ENCODE data around the gene POLRMT.

The POLRMT gene

DNA sequence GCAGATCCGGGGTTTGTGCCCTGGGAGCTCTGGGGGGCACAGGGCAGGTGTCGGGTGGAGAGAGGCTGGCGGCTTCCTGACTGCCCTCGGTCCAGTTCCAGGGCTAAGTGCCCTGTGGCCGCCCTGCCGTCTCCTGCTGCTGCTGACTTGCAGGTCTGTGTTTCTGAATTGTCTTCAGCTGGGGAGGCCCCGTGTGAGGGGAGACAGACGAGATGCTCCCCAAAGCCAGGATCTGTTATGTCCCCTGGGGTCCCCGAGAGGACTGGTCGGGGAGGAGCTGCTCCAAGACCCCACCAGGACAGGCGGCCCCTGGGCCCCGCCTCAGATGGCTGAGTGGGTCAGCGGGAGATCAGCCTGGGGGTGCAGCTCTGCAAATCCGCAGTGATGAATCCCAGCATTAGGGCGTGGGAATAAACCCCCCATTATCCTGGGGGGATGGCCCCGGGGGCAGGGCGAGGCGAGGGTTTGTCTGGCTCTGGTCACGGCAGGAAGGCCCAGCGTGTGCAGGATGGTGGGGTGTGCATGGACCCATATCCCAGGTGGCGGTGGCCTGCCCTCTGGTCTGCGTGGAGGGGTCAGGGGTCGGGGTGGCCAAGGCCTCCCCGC, 39.0 kb downstream of the POLRMT start:
- Histone ChIP-seq H3K9ac (ENCODE audit: low read depth, low read length) (no peak overlapping the region), H3K27me3 (ENCODE audit: insufficient read depth, low read length) (peaks cover 39% of the 10 kb centered on the region)

DNA sequence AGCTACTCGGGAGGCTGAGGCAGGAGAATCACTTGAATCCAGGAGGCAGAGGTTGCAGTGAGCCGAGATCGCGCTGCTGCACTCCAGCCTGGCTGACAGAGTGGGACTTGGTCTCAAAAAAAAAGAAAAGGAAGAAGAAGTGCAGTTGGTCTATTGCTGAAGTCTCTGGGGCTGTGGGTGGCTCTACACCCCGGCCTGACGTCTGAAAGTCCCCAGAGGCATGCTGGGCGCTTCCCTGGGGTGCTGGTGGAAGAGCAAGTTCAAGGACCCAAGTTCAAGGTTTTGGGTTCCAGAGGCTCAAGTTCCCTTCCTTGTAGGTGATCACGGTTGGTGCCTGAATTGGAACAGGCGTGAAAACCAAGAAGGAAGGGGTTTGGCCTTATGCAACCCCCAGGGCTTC, 39.8 kb downstream of the POLRMT start:
- Histone ChIP-seq H3K9me3 (ENCODE audit: insufficient read depth, low read depth, low read length) (no peaks in the 10 kb centered on the region), H3K4me1 (ENCODE audit: insufficient read depth, low read length) (no peaks in the 10 kb centered on the region), H3K4me3 (ENCODE audit: low read length) (no peak overlapping the region), H3K36me3 (ENCODE audit: insufficient read depth, low read length) (no peaks in the 10 kb centered on the region), H3K27ac (ENCODE audit: low read depth, low read length) (no peak overlapping the region), H3K9ac (ENCODE audit: low read depth, low read length) (no peak overlapping the region), H3K27me3 (ENCODE audit: insufficient read depth, low read length) (peaks cover 47% of the 10 kb centered on the region)
- 82% methylated on average over 9 of the region's 9 CpGs for whole genome bisulfite sequencing

More for the DNA sequence above, 39.0 kb downstream of the POLRMT start:
- Histone ChIP-seq H3K36me3 (ENCODE audit: insufficient read depth, low read length) (no peaks in the 10 kb centered on the region), H3K27ac (ENCODE audit: low read depth, low read length) (no peak overlapping the region), H3K9me3 (ENCODE audit: insufficient read depth, low read depth, low read length) (no peaks in the 10 kb centered on the region), H3K4me3 (ENCODE audit: low read length) (no peak overlapping the region), H3K4me1 (ENCODE audit: insufficient read depth, low read length) (no peaks in the 10 kb centered on the region)
- 91% methylated on average over 24 of the region's 24 CpGs for WGBS

DNA sequence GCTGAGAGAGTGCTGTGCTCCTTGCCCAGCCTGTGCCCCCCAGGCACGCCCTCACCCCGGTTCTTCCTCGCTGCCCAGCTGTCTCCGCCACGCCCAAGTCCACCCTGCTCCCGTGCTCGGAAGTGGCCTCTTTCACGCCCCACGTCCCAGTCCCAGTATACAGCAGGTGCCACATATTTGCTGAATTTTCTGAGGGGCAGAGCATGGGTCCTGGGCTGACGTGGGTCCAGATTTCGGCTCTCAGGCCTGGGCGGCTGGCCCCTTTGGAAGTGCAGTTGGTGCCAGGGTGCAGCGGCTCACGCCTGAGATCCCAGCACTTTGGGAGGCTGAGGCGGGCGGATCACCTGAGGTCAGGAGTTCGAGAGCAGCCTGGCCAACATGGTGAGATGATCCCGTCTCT, 40.3 kb downstream of the POLRMT start:
- H3K27ac ChIP-seq (ENCODE audit: low read depth, low read length), result no peak overlapping the region
- no peaks in the 10 kb centered on the region for H3K9me3 ChIP-seq (ENCODE audit: insufficient read depth, low read depth, low read length)
- H3K9ac ChIP-seq (ENCODE audit: low read depth, low read length), result no peak overlapping the region
- H3K4me3 ChIP-seq (ENCODE audit: low read length), result no peak overlapping the region
- WGBS, result 90% methylated on average over 18 of the region's 18 CpGs
- peaks cover 52% of the 10 kb centered on the region for H3K27me3 ChIP-seq (ENCODE audit: insufficient read depth, low read length)
- H3K36me3 ChIP-seq (ENCODE audit: insufficient read depth, low read length), result no peaks in the 10 kb centered on the region
- H3K4me1 ChIP-seq (ENCODE audit: insufficient read depth, low read length), result no peaks in the 10 kb centered on the region

DNA sequence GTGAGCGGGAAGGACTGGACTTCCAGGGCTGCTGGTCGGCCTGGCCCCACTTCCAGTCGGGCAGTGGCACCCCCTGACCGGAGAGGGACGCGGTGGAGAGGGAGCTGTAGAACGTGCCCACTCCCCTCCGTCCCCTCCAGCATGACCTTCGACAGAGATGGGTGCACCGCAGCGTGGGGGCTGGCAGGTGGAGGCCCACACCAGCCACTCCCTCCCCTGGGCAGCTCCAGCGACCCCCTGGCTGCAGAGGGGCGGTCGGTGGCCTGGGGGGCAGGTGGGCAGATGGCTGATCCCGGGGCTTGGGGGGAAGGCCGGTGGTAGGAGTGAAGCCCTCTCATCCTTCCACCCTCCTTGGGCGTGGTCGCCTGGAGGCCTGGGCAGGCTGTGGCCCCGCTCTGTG, 41.2 kb downstream of the POLRMT start:
- H3K36me3 ChIP-seq (ENCODE audit: insufficient read depth, low read length), result no peaks in the 10 kb centered on the region
- no peaks in the 10 kb centered on the region for H3K4me1 ChIP-seq (ENCODE audit: insufficient read depth, low read length)
- no peaks in the 10 kb centered on the region for H3K9me3 ChIP-seq (ENCODE audit: insufficient read depth, low read depth, low read length)
- 87% methylated on average over 15 of the region's 19 CpGs for WGBS
- no peak overlapping the region for H3K9ac ChIP-seq (ENCODE audit: low read depth, low read length)
- no peak overlapping the region for H3K27ac ChIP-seq (ENCODE audit: low read depth, low read length)
- H3K4me3 ChIP-seq (ENCODE audit: low read length), result no peak overlapping the region
- peaks cover 56% of the 10 kb centered on the region for H3K27me3 ChIP-seq (ENCODE audit: insufficient read depth, low read length)

DNA sequence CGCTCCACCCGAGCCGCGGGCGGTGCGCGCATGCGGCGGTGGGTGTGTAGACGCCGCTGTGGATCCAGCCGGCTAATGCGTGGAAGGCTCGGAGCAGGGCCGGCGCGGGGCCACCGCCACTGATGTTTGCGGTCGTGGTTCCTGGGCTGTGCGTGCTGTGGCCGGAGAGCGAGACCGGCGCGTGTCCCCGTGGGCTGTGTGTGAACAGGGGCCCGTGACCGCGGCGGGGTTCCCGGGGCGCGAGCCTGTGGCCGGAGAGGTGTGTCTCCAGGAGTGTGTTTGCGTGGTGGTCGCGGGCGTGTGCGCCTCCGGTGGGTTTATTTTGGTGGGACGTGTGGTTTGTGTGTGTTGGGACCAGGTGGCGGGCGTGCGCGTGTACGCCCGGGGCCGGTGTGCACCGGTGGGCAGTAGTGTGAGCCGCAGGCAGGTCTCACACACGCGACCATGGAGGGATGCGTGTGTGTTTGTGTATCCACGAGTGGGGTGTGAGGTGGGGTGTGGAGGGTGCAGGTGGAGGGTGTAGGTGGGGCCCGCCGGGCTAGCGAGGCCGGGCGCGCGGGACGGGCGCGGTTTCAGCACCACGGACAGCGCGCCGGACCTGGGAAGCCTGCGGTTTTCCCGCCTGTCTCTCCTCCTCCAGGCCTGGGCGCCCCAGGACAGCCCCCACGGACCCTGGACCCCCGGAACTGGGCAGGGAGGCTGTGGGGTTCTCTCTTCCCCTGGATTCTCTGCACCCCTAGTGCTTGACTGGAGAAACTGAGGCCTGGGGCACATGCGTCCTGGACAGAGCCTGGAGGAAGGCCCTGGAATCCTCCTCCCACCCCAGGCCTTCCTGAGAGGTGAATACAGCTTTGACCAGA, 42.0 kb downstream of the POLRMT start:
- Histone ChIP-seq H3K36me3 (ENCODE audit: insufficient read depth, low read length) (no peaks in the 10 kb centered on the region), H3K9ac (ENCODE audit: low read depth, low read length) (no peak overlapping the region), H3K4me3 (ENCODE audit: low read length) (no peak overlapping the region; the same call in 1 of the 2 replicates), H3K9me3 (ENCODE audit: insufficient read depth, low read depth, low read length) (no peaks in the 10 kb centered on the region), H3K27ac (ENCODE audit: low read depth, low read length) (no peak overlapping the region), H3K27me3 (ENCODE audit: insufficient read depth, low read length) (peaks cover 56% of the 10 kb centered on the region), H3K4me1 (ENCODE audit: insufficient read depth, low read length) (no peaks in the 10 kb centered on the region)
- WGBS, result 34% methylated on average over 75 of the region's 75 CpGs

DNA sequence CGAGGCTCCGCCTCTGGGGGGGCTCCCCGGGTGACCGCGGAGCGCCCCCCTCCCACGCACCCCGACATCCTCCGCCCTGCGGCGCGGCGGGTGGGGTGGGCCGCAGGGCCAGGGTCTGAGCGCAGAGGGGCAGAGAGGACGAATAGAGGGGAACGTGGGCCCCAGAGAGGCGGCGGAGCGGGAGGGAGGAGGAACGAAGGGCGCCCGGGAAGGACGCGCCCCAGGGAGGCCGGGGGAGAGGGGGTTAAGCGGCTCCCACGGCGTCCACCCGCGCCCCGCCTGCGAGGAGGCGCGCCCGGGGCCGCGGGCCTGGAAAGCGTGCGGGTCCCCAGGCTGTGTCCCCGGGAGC, 42.6 kb downstream of the POLRMT start:
- H3K9ac ChIP-seq (ENCODE audit: low read depth, low read length), result no peak overlapping the region
- H3K27me3 ChIP-seq (ENCODE audit: insufficient read depth, low read length), result peaks cover 56% of the 10 kb centered on the region
- no peaks in the 10 kb centered on the region for H3K9me3 ChIP-seq (ENCODE audit: insufficient read depth, low read depth, low read length)
- WGBS, result 12% methylated on average over 40 of the region's 41 CpGs
- H3K36me3 ChIP-seq (ENCODE audit: insufficient read depth, low read length), result no peaks in the 10 kb centered on the region
- no peaks in the 10 kb centered on the region for H3K4me1 ChIP-seq (ENCODE audit: insufficient read depth, low read length)
- H3K4me3 ChIP-seq (ENCODE audit: low read length), result peak overlapping the region; percentile 32; the same call in 1 of the 2 replicates
- H3K27ac ChIP-seq (ENCODE audit: low read depth, low read length), result no peak overlapping the region

DNA sequence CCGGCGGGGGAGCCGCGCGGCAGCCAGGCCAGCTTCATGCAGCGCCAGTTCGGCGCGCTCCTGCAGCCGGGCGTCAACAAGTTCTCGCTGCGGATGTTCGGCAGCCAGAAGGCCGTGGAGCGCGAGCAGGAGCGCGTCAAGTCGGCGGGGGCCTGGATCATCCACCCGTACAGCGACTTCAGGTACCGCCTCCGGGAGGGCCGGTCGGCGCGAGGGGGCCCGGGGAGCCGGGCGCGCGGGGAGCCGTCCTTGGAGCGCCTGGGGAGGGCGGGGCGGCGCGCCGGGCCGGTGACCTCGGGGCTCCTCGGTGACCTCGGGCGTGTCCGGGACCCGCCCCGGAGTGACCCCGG, 43.0 kb downstream of the POLRMT start:
- 3% methylated on average over 50 of the region's 50 CpGs for WGBS
- Histone ChIP-seq H3K9ac (ENCODE audit: low read depth, low read length) (no peak overlapping the region), H3K27me3 (ENCODE audit: insufficient read depth, low read length) (peaks cover 56% of the 10 kb centered on the region), H3K27ac (ENCODE audit: low read depth, low read length) (no peak overlapping the region), H3K4me1 (ENCODE audit: insufficient read depth, low read length) (no peaks in the 10 kb centered on the region), H3K4me3 (ENCODE audit: low read length) (peak overlapping the region; percentile 32), H3K9me3 (ENCODE audit: insufficient read depth, low read depth, low read length) (no peaks in the 10 kb centered on the region), H3K36me3 (ENCODE audit: insufficient read depth, low read length) (no peaks in the 10 kb centered on the region)

DNA sequence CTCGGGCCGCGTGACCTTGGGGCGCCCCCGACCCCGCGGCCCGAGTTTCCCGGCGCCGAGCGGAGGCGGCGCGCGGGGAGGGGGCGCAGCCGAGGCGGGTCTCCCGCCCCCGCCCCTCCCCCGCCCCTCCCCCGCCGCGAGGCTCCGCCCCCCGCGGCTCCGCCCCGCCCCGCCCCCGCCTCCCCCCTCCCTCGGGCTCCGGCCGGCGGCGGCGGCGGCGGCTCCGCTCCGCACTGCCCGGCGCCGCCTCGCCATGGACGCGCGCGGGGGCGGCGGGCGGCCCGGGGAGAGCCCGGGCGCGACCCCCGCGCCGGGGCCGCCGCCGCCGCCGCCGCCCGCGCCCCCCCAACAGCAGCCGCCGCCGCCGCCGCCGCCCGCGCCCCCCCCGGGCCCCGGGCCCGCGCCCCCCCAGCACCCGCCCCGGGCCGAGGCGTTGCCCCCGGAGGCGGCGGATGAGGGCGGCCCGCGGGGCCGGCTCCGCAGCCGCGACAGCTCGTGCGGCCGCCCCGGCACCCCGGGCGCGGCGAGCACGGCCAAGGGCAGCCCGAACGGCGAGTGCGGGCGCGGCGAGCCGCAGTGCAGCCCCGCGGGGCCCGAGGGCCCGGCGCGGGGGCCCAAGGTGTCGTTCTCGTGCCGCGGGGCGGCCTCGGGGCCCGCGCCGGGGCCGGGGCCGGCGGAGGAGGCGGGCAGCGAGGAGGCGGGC, 43.5 kb downstream of the POLRMT start, which contains the start of gene HCN2:
Gene HCN2 (plus strand): TSS at position 189 of the 703 bp plus-strand sequence. CDS start 65 bp downstream, at position 254.
- no peaks in the 10 kb centered on the region for H3K36me3 ChIP-seq (ENCODE audit: insufficient read depth, low read length)
- whole genome bisulfite sequencing, result under 1% methylated on average over 94 of the region's 132 CpGs
- no peak within 1 kb of the TSS for H3K9ac ChIP-seq (ENCODE audit: low read depth, low read length)
- peaks cover 56% of the 10 kb centered on the region for H3K27me3 ChIP-seq (ENCODE audit: insufficient read depth, low read length)
- peak within 1 kb of the TSS; percentile 42 for H3K4me3 ChIP-seq (ENCODE audit: low read length)
- H3K9me3 ChIP-seq (ENCODE audit: insufficient read depth, low read depth, low read length), result no peaks in the 10 kb centered on the region
- H3K4me1 ChIP-seq (ENCODE audit: insufficient read depth, low read length), result no peaks in the 10 kb centered on the region
- H3K27ac ChIP-seq (ENCODE audit: low read depth, low read length), result no peak within 1 kb of the TSS

DNA sequence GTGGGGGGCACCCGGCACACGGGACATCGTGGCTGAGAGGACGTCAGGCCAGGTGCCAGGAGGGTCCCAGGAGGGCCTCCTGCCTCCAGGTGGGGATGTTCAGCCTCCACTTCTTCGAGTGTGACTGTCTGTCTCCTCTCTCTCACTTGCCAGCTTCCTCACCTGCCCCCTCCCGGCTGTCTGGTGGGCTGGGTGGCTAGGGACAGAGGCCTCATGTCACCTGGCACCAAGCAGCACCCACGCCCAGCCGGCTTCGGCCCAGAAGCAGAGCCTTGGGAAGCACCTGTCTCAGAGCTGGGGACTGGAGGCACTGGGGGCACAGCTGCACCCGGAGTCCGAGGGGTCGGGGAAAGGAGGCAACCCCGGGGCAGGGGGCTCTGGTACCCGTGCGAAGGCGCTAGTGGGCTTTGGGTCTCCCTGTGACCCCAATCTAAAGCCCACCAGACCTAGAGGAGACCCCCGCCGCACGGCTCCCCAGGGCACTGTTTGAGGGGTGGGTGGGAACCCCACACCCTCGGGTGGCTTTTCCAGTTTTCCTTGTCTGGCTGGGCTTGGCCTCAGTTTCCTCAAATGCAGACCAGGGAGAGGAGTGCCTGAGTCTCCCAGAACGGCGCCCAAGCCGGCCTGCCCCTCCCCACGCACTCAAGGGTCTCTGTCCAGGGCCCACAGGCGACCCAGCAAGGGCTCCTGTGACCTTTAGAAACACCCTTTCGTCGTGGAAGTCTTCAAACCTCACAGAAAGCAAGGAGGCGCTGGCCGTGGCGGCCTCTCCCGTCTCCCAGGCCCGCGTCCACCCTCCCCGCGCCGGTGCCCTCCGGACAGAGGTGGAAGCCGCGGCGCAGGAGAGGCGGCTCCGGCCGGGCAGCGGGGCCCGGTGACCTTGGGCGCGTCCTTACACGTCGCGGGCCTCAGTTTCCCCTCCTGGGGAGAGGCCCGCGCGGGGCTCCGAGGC, 44.3 kb downstream of the POLRMT start:
- Histone ChIP-seq H3K9ac (ENCODE audit: low read depth, low read length) (no peak overlapping the region), H3K27me3 (ENCODE audit: insufficient read depth, low read length) (peaks cover 52% of the 10 kb centered on the region), H3K9me3 (ENCODE audit: insufficient read depth, low read depth, low read length) (no peaks in the 10 kb centered on the region), H3K4me1 (ENCODE audit: insufficient read depth, low read length) (no peaks in the 10 kb centered on the region), H3K27ac (ENCODE audit: low read depth, low read length) (no peak overlapping the region), H3K4me3 (ENCODE audit: low read length) (peak overlapping the region; percentile 42; the same call in 1 of the 2 replicates), H3K36me3 (ENCODE audit: insufficient read depth, low read length) (no peaks in the 10 kb centered on the region)
- WGBS, result 18% methylated on average over 51 of the region's 54 CpGs

DNA sequence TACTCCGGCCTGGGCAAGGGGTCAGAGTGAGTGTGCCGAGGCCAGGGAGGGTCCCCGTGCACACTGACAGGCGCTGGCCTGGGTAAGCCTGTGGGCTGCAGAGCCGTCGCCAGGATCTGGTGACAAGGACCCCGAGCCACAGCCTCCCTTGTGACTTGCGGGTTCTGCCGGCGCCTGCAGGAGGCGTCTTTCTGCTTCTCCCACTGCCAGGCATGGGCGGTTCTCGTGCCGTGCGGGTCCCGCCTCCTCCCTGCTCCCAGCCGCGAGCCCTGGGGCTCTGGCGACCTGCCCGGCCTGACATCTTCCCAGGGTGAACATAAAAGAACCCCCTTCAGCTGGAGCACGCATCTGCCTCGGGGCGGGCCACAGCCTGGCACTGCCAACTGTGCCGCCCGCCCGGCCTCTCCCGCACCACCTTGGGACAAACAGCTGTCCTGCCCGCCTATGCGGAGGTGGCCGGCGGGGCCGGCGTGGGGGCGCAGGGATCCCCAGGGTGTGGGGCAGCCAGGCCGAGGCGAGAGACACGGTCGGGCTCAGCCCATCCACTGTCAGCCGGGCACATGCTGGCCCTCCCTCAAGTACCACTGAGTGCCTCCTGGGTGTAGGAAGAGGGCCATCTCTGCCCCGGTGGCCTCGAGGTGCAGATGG, 45.1 kb downstream of the POLRMT start:
- no peak overlapping the region for H3K9ac ChIP-seq (ENCODE audit: low read depth, low read length)
- H3K27ac ChIP-seq (ENCODE audit: low read depth, low read length), result no peak overlapping the region
- H3K9me3 ChIP-seq (ENCODE audit: insufficient read depth, low read depth, low read length), result no peaks in the 10 kb centered on the region
- no peak overlapping the region; the same call in 1 of the 2 replicates for H3K4me3 ChIP-seq (ENCODE audit: low read length)
- peaks cover 47% of the 10 kb centered on the region for H3K27me3 ChIP-seq (ENCODE audit: insufficient read depth, low read length)
- WGBS, result 12% methylated on average over 41 of the region's 41 CpGs
- H3K4me1 ChIP-seq (ENCODE audit: insufficient read depth, low read length), result no peaks in the 10 kb centered on the region
- H3K36me3 ChIP-seq (ENCODE audit: insufficient read depth, low read length), result no peaks in the 10 kb centered on the region

Measured in HUES64 (cell line).